Measurements from ENCODE around the gene MRPS21. TPM values are rescaled to one million over a fixed set of nuclear protein-coding genes. Genes with fewer than 3 reads are reported as not detected.

MRPS21 gene
- 47.8 and 53.0 TPM in 2 replicates for total RNA-seq (2014; rRNA removed; shearing (Covaris generic))

GRCh38 chr1:150293433-150294253, at the start of gene MRPS21:
TSS of gene MRPS21 (plus strand) at chr1:150293861. CDS start at chr1:150294367, 506 bp downstream.
- H3K27ac ChIP-seq: peak within 1 kb of the TSS; percentile 37
- peak within 1 kb of the TSS; percentile 71 for H3K4me3 ChIP-seq
- peak; percentile 86 to 90 for DNase-seq
- H3K9me3 ChIP-seq (replicated peaks): no peaks in the 10 kb centered on the region
- no peaks in the 10 kb centered on the region for H3K4me1 ChIP-seq
- peaks cover under 1% of the 10 kb centered on the region; the same call in 1 of the 2 replicates for H3K27me3 ChIP-seq
- peaks cover 12% of the 10 kb centered on the region for H3K36me3 ChIP-seq

- no peak for DNase-seq
- Histone ChIP-seq H3K36me3 (no peaks in the 10 kb centered on the region), H3K27ac (no peak overlapping the region), H3K4me1 (no peaks in the 10 kb centered on the region), H3K4me3 (no peak overlapping the region), H3K9me3 (replicated peaks) (no peaks in the 10 kb centered on the region), H3K27me3 (no peaks in the 10 kb centered on the region)
Measured at GRCh38 chr1:150249936-150250335, 43.7 kb upstream of the MRPS21 start.

GRCh38 chr1:150256198-150256553, 37.5 kb upstream of the MRPS21 start:
- peak overlapping the region; percentile 45; the same call in 1 of the 2 replicates for H3K27ac ChIP-seq
- H3K27me3 ChIP-seq: no peaks in the 10 kb centered on the region
- H3K4me1 ChIP-seq: peaks cover 6% of the 10 kb centered on the region; the same call in 1 of the 2 replicates
- DNase-seq: no peak
- H3K36me3 ChIP-seq: no peaks in the 10 kb centered on the region
- H3K9me3 ChIP-seq (replicated peaks): no peaks in the 10 kb centered on the region
- H3K4me3 ChIP-seq: peak overlapping the region; percentile 51

- DNase-seq: peak; percentile 49 to 51
- Histone ChIP-seq H3K4me1 (peaks cover 6% of the 10 kb centered on the region; the same call in 1 of the 2 replicates), H3K27ac (peak overlapping the region; percentile 45), H3K4me3 (peak overlapping the region; percentile 51), H3K36me3 (no peaks in the 10 kb centered on the region), H3K9me3 (replicated peaks) (no peaks in the 10 kb centered on the region), H3K27me3 (no peaks in the 10 kb centered on the region)
Measured at GRCh38 chr1:150256554-150257341, 36.9 kb upstream of the MRPS21 start.

- Histone ChIP-seq H3K36me3 (no peaks in the 10 kb centered on the region), H3K27ac (peak within 1 kb of the TSS; percentile 45), H3K27me3 (no peaks in the 10 kb centered on the region), H3K9me3 (replicated peaks) (no peaks in the 10 kb centered on the region), H3K4me1 (peaks cover 6% of the 10 kb centered on the region; the same call in 1 of the 2 replicates), H3K4me3 (peak within 1 kb of the TSS; percentile 51)
- DNase-seq: peak; percentile 63 to 75
Measured at GRCh38 chr1:150257624-150258585, 35.8 kb upstream of the MRPS21 start, which contains the start of gene CA14. TSS of gene CA14 (plus strand) at chr1:150257774. CDS start at chr1:150258129, 355 bp downstream.

- H3K27ac ChIP-seq: no peak overlapping the region
- DNase-seq: no peak
- H3K9me3 ChIP-seq (replicated peaks): no peaks in the 10 kb centered on the region
- no peaks in the 10 kb centered on the region for H3K27me3 ChIP-seq
- H3K4me3 ChIP-seq: no peak overlapping the region
- no peaks in the 10 kb centered on the region for H3K36me3 ChIP-seq
- H3K4me1 ChIP-seq: peaks cover 6% of the 10 kb centered on the region; the same call in 1 of the 2 replicates
Measured at GRCh38 chr1:150259217-150259616, 34.4 kb upstream of the MRPS21 start.

- H3K4me1 ChIP-seq: peaks cover 6% of the 10 kb centered on the region; the same call in 1 of the 2 replicates
- H3K4me3 ChIP-seq: peak overlapping the region; percentile 7; the same call in 1 of the 2 replicates
- no peaks in the 10 kb centered on the region for H3K9me3 ChIP-seq (replicated peaks)
- no peaks in the 10 kb centered on the region; the same call in 1 of the 2 replicates for H3K36me3 ChIP-seq
- no peak overlapping the region for H3K27ac ChIP-seq
- H3K27me3 ChIP-seq: no peaks in the 10 kb centered on the region
- DNase-seq: peak; percentile 62 to 76
Measured at GRCh38 chr1:150259758-150260669, 33.6 kb upstream of the MRPS21 start.

GRCh38 chr1:150261367-150261766, 32.3 kb upstream of the MRPS21 start:
- Histone ChIP-seq H3K9me3 (replicated peaks) (no peaks in the 10 kb centered on the region), H3K27me3 (no peaks in the 10 kb centered on the region), H3K4me1 (peaks cover 6% of the 10 kb centered on the region; the same call in 1 of the 2 replicates), H3K4me3 (no peak overlapping the region), H3K27ac (no peak overlapping the region), H3K36me3 (peaks cover 6% of the 10 kb centered on the region)
- no peak for DNase-seq

GRCh38 chr1:150262388-150263320, 31.0 kb upstream of the MRPS21 start:
- no peaks in the 10 kb centered on the region for H3K9me3 ChIP-seq (replicated peaks)
- no peak overlapping the region for H3K27ac ChIP-seq
- no peak for DNase-seq
- no peaks in the 10 kb centered on the region for H3K27me3 ChIP-seq
- no peak overlapping the region for H3K4me3 ChIP-seq
- H3K36me3 ChIP-seq: peaks cover 13% of the 10 kb centered on the region
- H3K4me1 ChIP-seq: no peaks in the 10 kb centered on the region

GRCh38 chr1:150263549-150263948, 30.1 kb upstream of the MRPS21 start:
- Histone ChIP-seq H3K27me3 (no peaks in the 10 kb centered on the region), H3K36me3 (peaks cover 13% of the 10 kb centered on the region), H3K4me3 (no peak overlapping the region), H3K4me1 (no peaks in the 10 kb centered on the region), H3K27ac (no peak overlapping the region), H3K9me3 (replicated peaks) (no peaks in the 10 kb centered on the region)
- DNase-seq: no peak

- no peak for DNase-seq
- Histone ChIP-seq H3K4me1 (0 out of 2 replicates have a peak, but pooled peaks cover 2% of the 10 kb centered on the region), H3K27me3 (no peaks in the 10 kb centered on the region)
Measured at GRCh38 chr1:150267896-150268295, 25.8 kb upstream of the MRPS21 start.

GRCh38 chr1:150268340-150268704, 25.3 kb upstream of the MRPS21 start:
- H3K27me3 ChIP-seq: no peaks in the 10 kb centered on the region
- H3K9me3 ChIP-seq (replicated peaks): no peaks in the 10 kb centered on the region
- peak in 1 of 2 experiments; percentile 13 for DNase-seq
- H3K36me3 ChIP-seq: peaks cover 13% of the 10 kb centered on the region
- 0 out of 2 replicates have a peak, but pooled peaks cover 2% of the 10 kb centered on the region for H3K4me1 ChIP-seq
- peak overlapping the region; percentile 91 for H3K4me3 ChIP-seq
- H3K27ac ChIP-seq: peak overlapping the region; percentile 63

More at GRCh38 chr1:150267896-150268295, 25.8 kb upstream of the MRPS21 start:
- H3K9me3 ChIP-seq (replicated peaks): no peaks in the 10 kb centered on the region
- H3K27ac ChIP-seq: no peak overlapping the region; the same call in 1 of the 2 replicates
- peaks cover 13% of the 10 kb centered on the region for H3K36me3 ChIP-seq
- H3K4me3 ChIP-seq: peak overlapping the region; percentile 91
